SK-N-SH (cell line): ENCODE results near the gene LSM3. TPM values are rescaled to one million over a fixed set of nuclear protein-coding genes. Genes with fewer than 3 reads are reported as not detected.
A peak's percentile ranks its signal among the peaks of the same experiment; 100 is the strongest.

ENCODE experiments used
- CTCF ChIA-PET: fragments of 300-600, 350-600 bp; formaldehyde crosslinking; extraction: SDS; loops from one replicate; lab custom pipeline; 2021; lab: Yijun Ruan, JAX
- POLR2A ChIA-PET: fragments of 350-600 bp; sonication (Branson Sonifier 250); formaldehyde crosslinking; extraction: SDS; loops from one replicate; lab custom pipeline; 2020; ENCODE audit warnings: antibody characterized with exemption, inconsistent platforms; lab: Yijun Ruan, JAX
- DNase-seq: peaks from one replicate; pipeline ENCODE4 v3.0.0; 2012
- H2AFZ ChIP-seq: fragments of 200-600 bp; sonication (generic); 2 replicates; pipeline ENCODE4 v1.8.1; 2016; ENCODE audit warnings: antibody characterized with exemption, mild to moderate bottlenecking, low read depth
- H3F3A ChIP-seq: fragments of 200-600 bp; sonication (generic); replicated peaks from 2 replicates; pipeline ENCODE3; 2016; ENCODE audit warnings: antibody characterized with exemption, mild to moderate bottlenecking; ENCODE audit not compliant: insufficient read depth
- H3K27ac ChIP-seq, 2 experiments: fragments of 200-500 bp in 1 of 2; fragments of 200-600 bp in 1 of 2; sonication (Bioruptor generic) in 1 of 2; sonication (generic), shearing (Covaris generic) in 1 of 2; 2 replicates each; pipeline versions ENCODE4 v1.5.1 to v1.6.1; 2014 to 2016; ENCODE audit warnings: low read depth in 2 of 2, inconsistent platforms in 1 of 2, low read length in 1 of 2, mild to moderate bottlenecking in 1 of 2, mixed read lengths in 1 of 2
- H3K27me3 ChIP-seq: fragments of 200-600 bp; sonication (generic), shearing (Covaris generic); 2 replicates; pipeline ENCODE4 v1.6.1; 2016; ENCODE audit warnings: mixed run types; ENCODE audit not compliant: insufficient read depth
- H3K36me3 ChIP-seq, 2 experiments: fragments of 200-500 bp in 1 of 2; fragments of 200-600 bp in 1 of 2; sonication (Bioruptor generic) in 1 of 2; sonication (generic) in 1 of 2; replicated peaks in 1 of 2; 2 replicates each; pipeline versions ENCODE3 to v1.5.1; 2014 to 2016; ENCODE audit warnings: low read length in 1 of 2, mild to moderate bottlenecking in 1 of 2; ENCODE audit not compliant: insufficient read depth in 2 of 2, control insufficient read depth in 1 of 2
- H3K4me1 ChIP-seq, 2 experiments: fragments of 200-500 bp in 1 of 2; fragments of 200-600 bp in 1 of 2; sonication (Bioruptor generic) in 1 of 2; sonication (generic), shearing (Covaris generic) in 1 of 2; 2 replicates each; pipeline versions ENCODE4 v1.5.1 to v1.6.1; 2014 to 2016; ENCODE audit warnings: low read depth in 1 of 2, low read length in 1 of 2, mixed run types in 1 of 2; ENCODE audit not compliant: insufficient read depth in 2 of 2, control insufficient read depth in 1 of 2
- H3K4me2 ChIP-seq: fragments of 200-600 bp; sonication (generic), shearing (Covaris generic); 2 replicates; pipeline ENCODE4 v1.6.1; 2017; ENCODE audit warnings: mixed run types
- H3K4me3 ChIP-seq, 2 experiments: fragments of 200-500 bp in 1 of 2; fragments of 200-600 bp in 1 of 2; sonication (Bioruptor generic) in 1 of 2; sonication (generic), shearing (Covaris generic) in 1 of 2; 2 replicates each; pipeline versions ENCODE4 v1.5.1 to v1.8.1; 2014 to 2016; ENCODE audit warnings: low read depth in 2 of 2, inconsistent platforms in 1 of 2, low read length in 1 of 2, mild to moderate bottlenecking in 1 of 2, mixed read lengths in 1 of 2, moderate library complexity in 1 of 2
- H3K79me2 ChIP-seq: fragments of 200-600 bp; sonication (generic); 2 replicates; pipeline ENCODE4 v1.8.1; 2017; ENCODE audit warnings: mild to moderate bottlenecking; ENCODE audit not compliant: insufficient read depth
- H3K9ac ChIP-seq: fragments of 200-600 bp; sonication (generic); 2 replicates; pipeline ENCODE4 v1.6.1; 2017; ENCODE audit warnings: mixed run types
- H3K9me2 ChIP-seq: fragments of 200-600 bp; sonication (generic); 2 replicates; pipeline ENCODE4 v1.6.1; 2017; ENCODE audit warnings: mixed run types
- H3K9me3 ChIP-seq: fragments of 200-600 bp; sonication (generic); 2 replicates; pipeline ENCODE4 v1.6.1; 2017; ENCODE audit warnings: mixed run types, mild to moderate bottlenecking, moderate library complexity
- H4K20me1 ChIP-seq: fragments of 200-600 bp; sonication (generic); 2 replicates; pipeline ENCODE4 v1.6.1; 2017; ENCODE audit warnings: mild to moderate bottlenecking, mixed run types; ENCODE audit not compliant: insufficient read depth
- CHD2 ChIP-seq: fragments of 150-350 bp; IDR thresholded peaks from 2 replicates; pipeline ENCODE4 v1.6.1; 2018; ENCODE audit warnings: low read length; ENCODE audit not compliant: partially characterized antibody
- ELF1 ChIP-seq: IDR thresholded peaks from 2 replicates; pipeline ENCODE4 v1.4.0; 2012
- EP300 ChIP-seq, 2 experiments: IDR thresholded peaks; 2 replicates each; pipeline versions ENCODE4 v1.4.0 to v1.6.1; 2012; ENCODE audit warnings: borderline replicate concordance in 1 of 2, low read depth in 1 of 2, low read length in 1 of 2
- FOSL2 ChIP-seq: IDR thresholded peaks from 2 replicates; pipeline ENCODE4 v1.4.0; 2012; ENCODE audit warnings: low read depth, mild to moderate bottlenecking, moderate library complexity, borderline replicate concordance
- FOXJ3 ChIP-seq: sonication (generic); formaldehyde crosslinking; IDR thresholded peaks from 2 replicates; pipeline ENCODE4 v1.5.1; 2020; ENCODE audit warnings: mild to moderate bottlenecking, missing genetic modification reagents
- GABPA ChIP-seq: IDR thresholded peaks from 2 replicates; pipeline ENCODE4 v1.4.0; 2012; ENCODE audit warnings: low read depth, mild to moderate bottlenecking
- GATA2 ChIP-seq: sonication (generic); formaldehyde crosslinking; IDR thresholded peaks from 2 replicates; pipeline ENCODE4 v1.5.0; 2020; ENCODE audit warnings: mild to moderate bottlenecking, missing genetic modification reagents
- MEF2A ChIP-seq: IDR thresholded peaks from 2 replicates; pipeline ENCODE4 v1.4.0; 2012; ENCODE audit warnings: low read depth, borderline replicate concordance
- MXI1 ChIP-seq: IDR thresholded peaks from 2 replicates; pipeline ENCODE4 v1.6.1; 2012; ENCODE audit warnings: mild to moderate bottlenecking, low read depth, low read length, improper control_type of control experiment
- NRF1 ChIP-seq: IDR thresholded peaks from 2 replicates; pipeline ENCODE4 v1.6.1; 2012; ENCODE audit warnings: low read depth, mild to moderate bottlenecking, low read length
- POLR2AphosphoS5 ChIP-seq: IDR thresholded peaks from 2 replicates; pipeline ENCODE4 v1.6.1; 2012; ENCODE audit warnings: low read depth, low read length
- RAD21 ChIP-seq: IDR thresholded peaks from 2 replicates; pipeline ENCODE4 v1.6.1; 2012; ENCODE audit warnings: mild to moderate bottlenecking, low read length
- RCOR1 ChIP-seq: fragments of 150-350 bp; IDR thresholded peaks from 2 replicates; pipeline ENCODE4 v1.6.1; 2017; ENCODE audit warnings: antibody characterized with exemption, low read length
- RFX5 ChIP-seq: IDR thresholded peaks from 2 replicates; pipeline ENCODE4 v1.6.1; 2012; ENCODE audit warnings: mild to moderate bottlenecking, improper control_type of control experiment, low read length
- RXRA ChIP-seq: IDR thresholded peaks from 2 replicates; pipeline ENCODE4 v1.4.0; 2012; ENCODE audit warnings: low read depth, mild to moderate bottlenecking, borderline replicate concordance
- SIN3A ChIP-seq: IDR thresholded peaks from 2 replicates; pipeline ENCODE4 v1.6.1; 2012; ENCODE audit warnings: low read depth, mild to moderate bottlenecking, low read length, moderate library complexity, borderline replicate concordance
- TAF1 ChIP-seq: IDR thresholded peaks from 2 replicates; pipeline ENCODE4 v1.6.1; 2012; ENCODE audit warnings: low read depth, mild to moderate bottlenecking, low read length, moderate library complexity, borderline replicate concordance
- TEAD4 ChIP-seq: IDR thresholded peaks from 2 replicates; pipeline ENCODE4 v1.4.0; 2012; ENCODE audit warnings: mild to moderate bottlenecking, borderline replicate concordance; ENCODE audit not compliant: insufficient read depth
- YY1 ChIP-seq: IDR thresholded peaks from 2 replicates; pipeline ENCODE4 v1.4.0; 2012; ENCODE audit warnings: low read depth, mild to moderate bottlenecking
- WGBS: methylation state at CpG from one replicate; pipeline ENCODE4 v1.1.6; 2017; ENCODE audit warnings: low lambda C conversion rate; 5-methylcytosine and 5-hydroxymethylcytosine counted together
- polyA plus RNA-seq, 3 experiments: library from polyadenylated mRNA; depleted of rRNA; stranded (reverse); fragments of >200 nt; gene quantifications; 2 replicates each; pipeline ENCODE4 v1.2.3, GENCODE V29; 2012
- TF ChIP-seq, protein P1 (sequence below): fragments of 200-600 bp; sonication (generic); IDR thresholded peaks from 2 replicates; pipeline ENCODE4 v1.6.1; 2017; ENCODE audit warnings: antibody characterized with exemption, mild to moderate bottlenecking, moderate library complexity
- TF ChIP-seq, protein P2 (sequence below): IDR thresholded peaks from 2 replicates; pipeline ENCODE4 v1.4.0; 2012; ENCODE audit warnings: low read depth
- TF ChIP-seq, protein P3 (sequence below): fragments of 150-350 bp; IDR thresholded peaks from 2 replicates; pipeline ENCODE4 v1.6.1; 2016; ENCODE audit warnings: mild to moderate bottlenecking, low read depth, low read length
- TF ChIP-seq, protein P4 (sequence below): fragments of 150-350 bp; IDR thresholded peaks from 2 replicates; pipeline ENCODE4 v1.6.1; 2017; ENCODE audit warnings: antibody characterized with exemption, low read length, low read depth, borderline replicate concordance
- TF ChIP-seq, protein P5 (sequence below): IDR thresholded peaks from 2 replicates; pipeline ENCODE4 v1.4.0; 2012; ENCODE audit warnings: low read depth, borderline replicate concordance
- TF ChIP-seq, protein P6 (sequence below): IDR thresholded peaks from 2 replicates; pipeline ENCODE4; 2012

The LSM3 gene
- polyA plus RNA-seq, 1 of the 3 experiments (the other 2 are of a cell fraction): 5.1 TPM

DNA sequence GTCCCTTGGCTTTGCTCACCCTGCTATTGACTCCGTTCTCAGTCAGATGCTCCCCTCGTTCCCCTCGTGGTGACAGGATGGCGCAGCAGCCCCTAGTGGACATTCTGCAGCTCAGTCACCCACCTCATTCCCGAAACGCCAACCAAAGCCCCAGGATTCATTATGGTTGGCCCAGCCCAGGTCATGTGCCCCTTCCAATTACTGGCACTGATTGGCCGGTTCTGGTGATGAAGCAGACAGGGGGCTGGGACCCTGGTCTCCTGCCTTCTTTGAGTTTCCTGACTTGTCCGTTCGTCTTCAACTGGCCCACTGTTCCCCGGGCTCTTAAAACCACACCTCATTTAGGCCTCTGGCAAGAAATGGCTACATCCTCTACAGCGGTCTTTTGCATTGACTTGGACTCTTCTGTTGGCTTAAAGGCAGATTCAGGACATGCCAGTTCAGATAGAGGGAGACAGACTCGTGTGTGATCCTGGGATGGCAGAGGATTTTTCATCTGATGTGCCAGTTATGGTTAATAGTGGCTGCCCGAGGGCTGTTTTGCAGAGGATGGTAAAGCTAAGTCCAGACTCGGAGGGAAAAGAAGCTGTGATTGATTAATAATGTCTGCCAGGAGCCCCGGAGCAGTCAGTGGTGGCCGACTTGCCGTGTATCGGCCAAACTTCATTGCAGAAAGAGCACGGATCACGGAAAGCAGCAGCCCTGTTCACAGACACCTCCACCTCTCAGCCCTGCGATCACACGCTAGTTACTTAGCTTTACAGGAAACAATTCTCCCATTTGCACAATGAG, 37.8 kb downstream of the LSM3 start:
- peak; percentile 85 for DNase-seq
- H4K20me1 ChIP-seq: no peaks in the 10 kb centered on the region
- ChIA-PET CTCF (interaction anchor here (0.6 to 8.1 kb wide), 23 partner anchors 9 to 1078 kb away, joined by 3 to 115 read pairs (median 4); no protein-coding TSS in a partner anchor), POLR2A (interaction anchor here (0.6 to 1.8 kb wide), 3 partner anchors 13 to 200 kb away, joined by 3 to 18 read pairs (median 4); partner anchors contain the start of gene XPC)
- no peaks in the 10 kb centered on the region for H3K79me2 ChIP-seq
- WGBS: 26% methylated on average over 18 of the region's 22 CpGs
- peak overlapping the region; percentile 80; the same call in 1 of the 2 replicates for H2AFZ ChIP-seq
- H3K27ac ChIP-seq: peak overlapping the region; percentile 52 to 96
- peak overlapping the region; percentile 50 to 55 for H3K4me3 ChIP-seq
- H3K4me2 ChIP-seq: peak overlapping the region; percentile 70
- peaks cover 0 to 4% of the 10 kb centered on the region in 2 experiments; a peak in 1 of 4 replicates for H3K4me1 ChIP-seq
- H3K27me3 ChIP-seq: no peaks in the 10 kb centered on the region
- H3K9me3 ChIP-seq: peaks cover 7% of the 10 kb centered on the region
- peak overlapping the region; percentile 54; the same call in 1 of the 2 replicates for H3K9ac ChIP-seq
- H3F3A ChIP-seq: peaks cover 5% of the 10 kb centered on the region
- H3K9me2 ChIP-seq: no peaks in the 10 kb centered on the region
- no peaks in the 10 kb centered on the region for H3K36me3 ChIP-seq
- no peak for TF ChIP-seq GATA2 (CRISPR knock-in tag)
- TF ChIP-seq, protein P1, sequence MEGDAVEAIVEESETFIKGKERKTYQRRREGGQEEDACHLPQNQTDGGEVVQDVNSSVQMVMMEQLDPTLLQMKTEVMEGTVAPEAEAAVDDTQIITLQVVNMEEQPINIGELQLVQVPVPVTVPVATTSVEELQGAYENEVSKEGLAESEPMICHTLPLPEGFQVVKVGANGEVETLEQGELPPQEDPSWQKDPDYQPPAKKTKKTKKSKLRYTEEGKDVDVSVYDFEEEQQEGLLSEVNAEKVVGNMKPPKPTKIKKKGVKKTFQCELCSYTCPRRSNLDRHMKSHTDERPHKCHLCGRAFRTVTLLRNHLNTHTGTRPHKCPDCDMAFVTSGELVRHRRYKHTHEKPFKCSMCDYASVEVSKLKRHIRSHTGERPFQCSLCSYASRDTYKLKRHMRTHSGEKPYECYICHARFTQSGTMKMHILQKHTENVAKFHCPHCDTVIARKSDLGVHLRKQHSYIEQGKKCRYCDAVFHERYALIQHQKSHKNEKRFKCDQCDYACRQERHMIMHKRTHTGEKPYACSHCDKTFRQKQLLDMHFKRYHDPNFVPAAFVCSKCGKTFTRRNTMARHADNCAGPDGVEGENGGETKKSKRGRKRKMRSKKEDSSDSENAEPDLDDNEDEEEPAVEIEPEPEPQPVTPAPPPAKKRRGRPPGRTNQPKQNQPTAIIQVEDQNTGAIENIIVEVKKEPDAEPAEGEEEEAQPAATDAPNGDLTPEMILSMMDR: peak; percentile 60
- TF ChIP-seq RAD21: peak; percentile 69
- no peak for TF ChIP-seq FOXJ3 (CRISPR knock-in tag)
- TF ChIP-seq CHD2: peak; percentile 71
- peak; percentile 42; the same call in 1 of the 2 replicates for TF ChIP-seq SIN3A
- peak; percentile 87 for TF ChIP-seq POLR2AphosphoS5
- no peak for TF ChIP-seq TEAD4
- TF ChIP-seq RFX5: peak; percentile 82; the same call in 1 of the 2 replicates
- TF ChIP-seq RCOR1: peak; percentile 48; the same call in 1 of the 2 replicates
- no peak; a peak in 1 of 4 replicates for TF ChIP-seq EP300 (IDR thresholded peaks at IDR 0.05; ENCODE audit: borderline replicate concordance in 1 of 2, low read depth in 1 of 2, low read length in 1 of 2)
- TF ChIP-seq YY1: peak; percentile 33; the same call in 1 of the 2 replicates
- TF ChIP-seq, protein P2, sequence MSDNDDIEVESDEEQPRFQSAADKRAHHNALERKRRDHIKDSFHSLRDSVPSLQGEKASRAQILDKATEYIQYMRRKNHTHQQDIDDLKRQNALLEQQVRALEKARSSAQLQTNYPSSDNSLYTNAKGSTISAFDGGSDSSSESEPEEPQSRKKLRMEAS: peak; percentile 92
- no peak for TF ChIP-seq ELF1
- no peak for TF ChIP-seq GABPA
- TF ChIP-seq, protein P3, sequence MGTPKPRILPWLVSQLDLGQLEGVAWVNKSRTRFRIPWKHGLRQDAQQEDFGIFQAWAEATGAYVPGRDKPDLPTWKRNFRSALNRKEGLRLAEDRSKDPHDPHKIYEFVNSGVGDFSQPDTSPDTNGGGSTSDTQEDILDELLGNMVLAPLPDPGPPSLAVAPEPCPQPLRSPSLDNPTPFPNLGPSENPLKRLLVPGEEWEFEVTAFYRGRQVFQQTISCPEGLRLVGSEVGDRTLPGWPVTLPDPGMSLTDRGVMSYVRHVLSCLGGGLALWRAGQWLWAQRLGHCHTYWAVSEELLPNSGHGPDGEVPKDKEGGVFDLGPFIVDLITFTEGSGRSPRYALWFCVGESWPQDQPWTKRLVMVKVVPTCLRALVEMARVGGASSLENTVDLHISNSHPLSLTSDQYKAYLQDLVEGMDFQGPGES: no peak
- TF ChIP-seq, protein P4, sequence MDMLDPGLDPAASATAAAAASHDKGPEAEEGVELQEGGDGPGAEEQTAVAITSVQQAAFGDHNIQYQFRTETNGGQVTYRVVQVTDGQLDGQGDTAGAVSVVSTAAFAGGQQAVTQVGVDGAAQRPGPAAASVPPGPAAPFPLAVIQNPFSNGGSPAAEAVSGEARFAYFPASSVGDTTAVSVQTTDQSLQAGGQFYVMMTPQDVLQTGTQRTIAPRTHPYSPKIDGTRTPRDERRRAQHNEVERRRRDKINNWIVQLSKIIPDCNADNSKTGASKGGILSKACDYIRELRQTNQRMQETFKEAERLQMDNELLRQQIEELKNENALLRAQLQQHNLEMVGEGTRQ: peak; percentile 80
- no peak for TF ChIP-seq NRF1
- TF ChIP-seq, protein P5, sequence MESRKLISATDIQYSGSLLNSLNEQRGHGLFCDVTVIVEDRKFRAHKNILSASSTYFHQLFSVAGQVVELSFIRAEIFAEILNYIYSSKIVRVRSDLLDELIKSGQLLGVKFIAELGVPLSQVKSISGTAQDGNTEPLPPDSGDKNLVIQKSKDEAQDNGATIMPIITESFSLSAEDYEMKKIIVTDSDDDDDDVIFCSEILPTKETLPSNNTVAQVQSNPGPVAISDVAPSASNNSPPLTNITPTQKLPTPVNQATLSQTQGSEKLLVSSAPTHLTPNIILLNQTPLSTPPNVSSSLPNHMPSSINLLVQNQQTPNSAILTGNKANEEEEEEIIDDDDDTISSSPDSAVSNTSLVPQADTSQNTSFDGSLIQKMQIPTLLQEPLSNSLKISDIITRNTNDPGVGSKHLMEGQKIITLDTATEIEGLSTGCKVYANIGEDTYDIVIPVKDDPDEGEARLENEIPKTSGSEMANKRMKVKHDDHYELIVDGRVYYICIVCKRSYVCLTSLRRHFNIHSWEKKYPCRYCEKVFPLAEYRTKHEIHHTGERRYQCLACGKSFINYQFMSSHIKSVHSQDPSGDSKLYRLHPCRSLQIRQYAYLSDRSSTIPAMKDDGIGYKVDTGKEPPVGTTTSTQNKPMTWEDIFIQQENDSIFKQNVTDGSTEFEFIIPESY: no peak
- peak; percentile 41; the same call in 1 of the 2 replicates for TF ChIP-seq TAF1
- no peak for TF ChIP-seq MEF2A
- peak; percentile 77 for TF ChIP-seq MXI1
- TF ChIP-seq RXRA: no peak
- TF ChIP-seq FOSL2: no peak
- TF ChIP-seq, protein P6, sequence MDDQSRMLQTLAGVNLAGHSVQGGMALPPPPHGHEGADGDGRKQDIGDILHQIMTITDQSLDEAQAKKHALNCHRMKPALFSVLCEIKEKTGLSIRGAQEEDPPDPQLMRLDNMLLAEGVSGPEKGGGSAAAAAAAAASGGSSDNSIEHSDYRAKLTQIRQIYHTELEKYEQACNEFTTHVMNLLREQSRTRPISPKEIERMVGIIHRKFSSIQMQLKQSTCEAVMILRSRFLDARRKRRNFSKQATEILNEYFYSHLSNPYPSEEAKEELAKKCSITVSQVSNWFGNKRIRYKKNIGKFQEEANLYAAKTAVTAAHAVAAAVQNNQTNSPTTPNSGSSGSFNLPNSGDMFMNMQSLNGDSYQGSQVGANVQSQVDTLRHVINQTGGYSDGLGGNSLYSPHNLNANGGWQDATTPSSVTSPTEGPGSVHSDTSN: no peak
